Stimulated activated CD4-positive, alpha-beta T cell treated with anti-CD3 and anti-CD28 coated beads, TNF-alpha, amount 100 ng/mL, for 1 hour (primary cell): ENCODE data around the gene PPARG.
A peak's percentile ranks its signal among the peaks of the same experiment; 100 is the strongest.
"Not testable (repeated sequence)": the region's sequence is repeated elsewhere in the genome, so short reads cannot be mapped to it uniquely, and the experiment has no call there.

ENCODE experiments used
- DNase-seq, 3 donors: peaks; one replicate each; pipeline ENCODE4 v3.0.0-alpha.2; 2020; ENCODE audit warnings: low read depth in 3 of 3, low spot score in 1 of 3

The PPARG gene

DNA sequence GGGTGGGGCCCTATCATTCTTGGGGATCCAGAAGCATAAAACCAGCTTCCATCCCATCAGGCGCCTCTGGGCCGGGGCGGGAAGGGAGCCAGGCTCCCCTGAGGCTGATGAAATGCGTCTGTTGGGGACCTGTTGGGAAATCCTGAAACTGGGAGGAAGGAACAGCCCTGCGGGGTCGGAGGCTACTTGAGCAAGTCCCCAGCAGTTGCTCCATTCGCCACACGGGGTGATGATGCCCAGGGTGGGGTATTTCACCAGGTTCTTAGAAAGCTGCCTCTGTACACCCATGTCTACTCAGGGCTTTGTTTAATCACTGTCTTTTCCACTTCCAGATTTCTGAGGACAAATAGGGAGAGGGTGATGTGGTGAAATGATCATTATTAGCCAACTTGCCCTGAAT is 170.0 kb downstream of the PPARG start:
- DNase-seq, result no peak

GRCh38 chr3:12460127-12460526 is 171.3 kb downstream of the PPARG start:
- no peak for DNase-seq

- no peak for DNase-seq
Observed at GRCh38 chr3:12461097-12461649, 172.3 kb downstream of the PPARG start.

DNA sequence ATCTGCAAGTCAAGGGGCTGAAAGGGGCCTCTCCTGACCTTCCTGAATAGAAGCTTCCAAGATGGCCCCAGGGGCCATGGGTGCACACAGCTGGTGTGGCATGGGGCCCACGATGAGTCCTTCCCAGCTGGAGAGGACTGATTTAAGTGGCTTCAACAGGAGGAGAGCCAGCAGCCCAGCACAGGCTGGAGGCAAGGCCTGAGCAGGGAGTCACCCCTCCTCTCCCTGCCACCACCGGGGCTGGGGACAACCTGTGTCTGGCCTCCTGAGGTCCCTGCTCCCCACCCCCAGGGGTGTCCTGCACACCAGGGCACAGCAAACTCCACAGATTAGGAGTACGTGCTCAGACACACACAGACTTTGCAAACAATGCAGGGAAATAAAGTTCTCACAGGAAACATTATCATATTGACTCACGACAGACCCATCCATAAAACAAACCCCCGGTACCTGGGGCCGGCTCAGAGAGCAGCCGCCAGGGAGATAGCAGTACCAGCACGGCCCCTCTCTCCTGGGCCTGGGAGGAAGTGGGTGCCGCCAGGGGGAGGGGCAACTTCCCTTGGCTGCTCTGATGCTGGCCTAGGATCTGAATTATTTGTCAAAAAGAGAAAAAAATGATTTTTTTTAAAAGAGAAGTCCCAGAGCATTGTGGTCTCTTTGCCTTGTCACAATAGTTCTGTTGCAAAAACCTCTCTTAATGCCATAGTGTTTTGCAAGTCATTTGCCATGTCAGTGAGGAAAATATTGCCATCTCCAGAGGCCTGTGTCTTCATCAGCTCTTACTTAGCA is 173.5 kb downstream of the PPARG start:
- DNase-seq, result no peak

DNA sequence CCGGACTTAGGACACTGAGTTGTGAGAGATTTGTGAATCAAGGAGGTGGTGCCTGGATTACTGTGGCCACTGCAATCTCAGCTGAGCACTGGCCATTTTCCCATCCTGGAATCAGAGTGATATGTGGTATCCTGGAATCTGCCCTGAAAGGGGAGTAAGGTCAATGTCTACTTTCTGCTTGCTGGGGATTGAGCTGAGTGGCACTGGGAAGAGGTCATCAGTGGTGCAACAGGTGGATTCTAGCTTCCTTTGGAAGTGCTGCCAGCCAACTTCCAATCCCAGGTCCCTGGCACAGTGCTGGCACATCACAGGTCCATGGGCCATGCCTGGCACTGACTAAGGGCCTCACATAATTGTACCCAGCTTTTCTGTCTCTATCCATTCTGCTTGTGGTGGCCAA is 174.8 kb downstream of the PPARG start:
- no peak for DNase-seq

- DNase-seq, result no peak
Observed at GRCh38 chr3:12464181-12464580, 175.3 kb downstream of the PPARG start.

- no peak for DNase-seq
Observed at GRCh38 chr3:12465151-12465835, 176.4 kb downstream of the PPARG start.

GRCh38 chr3:12465836-12466225 is 177.0 kb downstream of the PPARG start:
- DNase-seq, result no peak

DNA sequence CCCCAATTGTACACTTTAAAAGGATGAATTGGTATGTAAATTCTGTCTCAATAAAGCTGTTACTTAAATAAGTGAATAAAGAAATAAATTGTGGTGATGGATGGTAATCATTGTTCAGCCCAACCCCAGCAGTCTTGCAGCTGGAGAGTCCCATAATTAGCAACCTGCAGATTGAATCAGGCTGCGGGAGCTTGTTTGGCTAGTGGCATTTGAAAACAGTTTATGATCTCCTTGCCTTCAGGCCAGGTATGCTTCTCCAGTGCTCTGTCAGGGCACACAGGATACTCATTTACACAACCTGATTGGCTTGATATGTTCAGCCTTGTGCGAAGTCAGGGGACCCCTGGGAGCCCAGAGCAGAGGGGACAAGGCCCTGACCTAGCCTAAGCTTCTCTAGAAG is 178.9 kb downstream of the PPARG start:
- DNase-seq, result no peak

GRCh38 chr3:12468276-12468675 is 179.4 kb downstream of the PPARG start:
- no peak for DNase-seq

- no peak for DNase-seq
Observed at GRCh38 chr3:12468757-12469156, 179.9 kb downstream of the PPARG start.

DNA sequence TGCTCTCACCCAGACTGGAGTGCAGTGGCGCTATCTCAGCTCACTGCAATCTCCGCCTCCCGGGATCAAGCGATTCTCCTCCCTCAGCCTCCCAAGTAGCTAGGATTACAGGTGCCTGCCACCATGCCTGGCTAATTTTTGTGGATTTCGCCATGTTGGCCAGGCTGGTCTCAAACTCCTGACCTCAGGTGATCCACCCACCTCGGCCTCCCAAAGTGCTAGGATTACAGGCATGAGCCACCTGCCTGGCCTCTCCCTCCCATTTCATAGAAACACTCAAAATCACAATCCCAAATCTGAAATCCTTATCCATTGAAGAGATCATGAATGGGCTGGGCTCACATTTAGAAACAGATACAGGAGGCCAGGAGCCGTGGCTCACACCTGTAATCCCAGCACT is 180.4 kb downstream of the PPARG start:
- not testable (repeated sequence) for DNase-seq

GRCh38 chr3:12470111-12470510 is 181.2 kb downstream of the PPARG start:
- no peak for DNase-seq

GRCh38 chr3:12470680-12471079 is 181.8 kb downstream of the PPARG start:
- DNase-seq, result no peak

GRCh38 chr3:12471241-12471640 is 182.4 kb downstream of the PPARG start:
- peak in 1 of 3 donors; percentile 32 for DNase-seq

DNA sequence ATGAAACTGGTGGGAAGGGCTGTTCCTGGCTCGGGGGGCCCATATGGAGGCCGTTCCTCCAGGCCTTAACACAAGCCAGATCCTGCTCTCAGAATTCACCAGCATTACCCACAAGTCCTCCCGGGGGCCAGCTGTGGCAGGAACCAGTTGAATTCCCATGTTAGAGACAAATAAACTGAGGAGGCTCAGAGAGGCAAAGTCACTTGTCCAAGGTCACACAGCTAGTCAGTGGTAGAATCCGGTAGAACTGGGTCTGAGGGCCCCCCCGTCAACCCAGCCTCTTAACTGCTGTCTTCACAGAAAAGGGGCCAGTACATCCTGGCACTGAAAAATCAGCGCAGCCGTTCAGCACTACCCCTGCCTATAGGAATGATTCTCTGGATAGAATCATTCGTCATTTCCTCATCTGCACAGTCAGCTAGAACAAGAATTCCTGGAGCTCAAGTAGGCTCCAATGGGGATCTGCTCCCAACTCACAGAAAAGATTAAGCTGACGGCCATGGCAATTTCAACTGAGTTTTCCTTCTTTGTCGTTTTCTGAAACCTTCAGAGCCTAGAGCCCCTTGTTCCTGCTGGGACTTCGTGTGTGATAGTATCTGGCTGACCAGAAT is 183.2 kb downstream of the PPARG start:
- DNase-seq, result no peak

DNA sequence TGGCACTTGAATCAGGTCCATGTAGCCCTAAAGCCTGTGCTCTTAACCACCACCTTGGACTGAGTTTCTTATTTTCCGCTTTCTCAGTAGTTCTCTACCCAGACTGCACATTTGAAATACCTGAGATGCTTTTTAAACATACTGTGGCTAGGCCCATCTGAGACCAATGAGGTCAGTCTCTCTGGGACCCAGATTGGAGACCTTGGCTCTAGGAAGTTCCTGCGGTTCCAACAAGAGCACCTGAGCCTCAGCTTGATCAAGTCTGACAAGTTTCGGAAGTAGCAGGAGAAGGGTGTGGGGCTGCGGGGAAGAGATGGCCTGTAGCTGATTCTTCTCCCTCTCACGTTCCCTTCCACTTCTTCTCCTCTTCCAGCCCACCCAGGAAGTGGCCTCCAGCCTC is 183.9 kb downstream of the PPARG start:
- no peak for DNase-seq

- DNase-seq, result no peak
Observed at GRCh38 chr3:12473511-12473910, 184.6 kb downstream of the PPARG start.

DNA sequence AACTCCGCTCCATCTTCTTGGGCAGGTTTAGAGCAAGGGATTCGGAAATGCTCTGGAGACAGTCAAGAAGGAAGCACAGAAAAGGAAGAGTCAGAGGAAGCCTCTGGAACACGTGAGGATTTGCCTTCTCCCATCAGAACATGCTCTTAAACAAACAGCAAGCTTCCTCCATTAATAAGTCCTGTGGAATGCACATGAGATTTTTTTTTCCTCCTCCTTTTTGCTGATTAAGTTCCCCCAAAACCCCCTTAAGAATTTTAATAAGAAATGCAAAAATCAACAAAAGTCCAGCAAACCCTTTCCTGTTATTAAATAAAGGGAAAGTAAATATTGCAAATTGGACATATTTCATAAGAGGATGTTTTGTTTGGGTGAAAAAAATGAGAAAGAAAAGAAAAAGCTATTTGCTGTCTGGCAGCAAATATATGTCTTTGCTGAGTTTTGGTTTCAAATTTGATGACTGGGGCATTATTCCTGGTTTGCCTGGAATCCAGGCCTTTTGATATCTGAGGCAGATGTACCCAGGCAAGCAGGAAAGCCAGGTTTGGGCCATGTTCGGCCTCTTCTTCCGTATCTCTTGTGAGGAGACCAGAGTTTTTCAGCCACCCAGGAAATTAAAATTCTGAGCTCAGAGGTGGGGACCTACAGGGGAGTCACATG is 187.5 kb downstream of the PPARG start:
- DNase-seq, result no peak

DNA sequence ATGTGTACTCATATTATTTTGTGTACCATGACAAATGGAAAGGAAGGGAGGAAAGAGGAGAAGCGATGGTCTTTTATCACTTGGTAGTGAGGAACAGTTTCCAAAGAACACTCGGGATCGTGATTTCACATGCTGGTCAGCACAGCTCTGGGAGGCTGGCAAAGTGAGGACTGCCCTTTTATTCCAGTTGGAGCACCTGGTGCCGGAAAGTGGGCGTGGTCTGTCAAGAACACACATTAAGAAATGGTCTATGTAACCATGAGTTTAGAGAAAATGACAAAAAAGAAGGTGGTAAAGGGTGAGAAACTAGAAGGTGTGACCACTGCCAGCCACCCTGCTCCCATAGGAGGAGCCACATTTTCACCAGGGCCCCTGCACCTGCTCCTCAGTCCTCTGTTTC is 188.4 kb downstream of the PPARG start:
- DNase-seq, result no peak

GRCh38 chr3:12478326-12478725 is 189.5 kb downstream of the PPARG start:
- no peak for DNase-seq
